HEK293 (cell line): ENCODE results near the gene POLR1G.

Source experiments
- CTCF ChIA-PET: fragments of 350-600 bp; formaldehyde crosslinking; extraction: SDS; loops from one replicate; lab custom pipeline; 2021; ENCODE audit warnings: antibody characterized with exemption; lab: Yijun Ruan, JAX
- POLR2A ChIA-PET: fragments of 300-600 bp; formaldehyde crosslinking; extraction: SDS; loops from one replicate; lab custom pipeline; 2020; ENCODE audit warnings: antibody characterized with exemption, inconsistent platforms; lab: Yijun Ruan, JAX
- H3K27ac ChIP-seq: fragments of 200-500 bp; sonication (Bioruptor generic); 2 replicates; pipeline ENCODE4 v1.5.1; 2014; ENCODE audit warnings: low read depth, low read length, control low read depth, inconsistent platforms; ENCODE audit errors: extremely low read depth
- H3K36me3 ChIP-seq, 2 experiments: fragments of 200-500 bp in 1 of 2; sonication (Bioruptor generic) in 1 of 2; 1 replicate in 1 of 2; 2 replicates in 1 of 2; pipeline ENCODE4 v1.5.1; 2014 to 2017; ENCODE audit warnings: inconsistent platforms in 2 of 2, low read length in 2 of 2; ENCODE audit not compliant: control insufficient read depth in 2 of 2, insufficient read depth in 1 of 2
- H3K4me1 ChIP-seq: fragments of 200-500 bp; sonication (Bioruptor generic); 2 replicates; pipeline ENCODE4 v1.5.1; 2014; ENCODE audit warnings: mild to moderate bottlenecking, low read length, inconsistent platforms; ENCODE audit not compliant: control insufficient read depth, insufficient read depth
- H3K4me3 ChIP-seq: 2 replicates; pipeline ENCODE4 v1.5.1; 2011; ENCODE audit warnings: low read depth, mild to moderate bottlenecking, control low read depth, low read length, moderate library complexity
- H3K9me3 ChIP-seq: fragments of 200-500 bp; sonication (Bioruptor generic); 2 replicates; pipeline ENCODE4 v1.5.1; 2014; ENCODE audit warnings: low read depth, low read length, inconsistent platforms; ENCODE audit not compliant: control insufficient read depth, insufficient read depth
- GLIS2 ChIP-seq: fragments of 450-650 bp; formaldehyde crosslinking; IDR thresholded peaks from 2 replicates; pipeline ENCODE4 v1.5.1; 2016; ENCODE audit warnings: missing biosample characterization, missing genetic modification characterization
- KLF8 ChIP-seq: fragments of 450-650 bp; formaldehyde crosslinking; IDR thresholded peaks from 2 replicates; pipeline ENCODE4 v1.5.1; 2016; ENCODE audit warnings: missing biosample characterization, missing genetic modification characterization
- PRDM10 ChIP-seq: fragments of 450-650 bp; formaldehyde crosslinking; IDR thresholded peaks from 2 replicates; pipeline ENCODE4 v1.5.1; 2016; ENCODE audit warnings: missing biosample characterization, missing genetic modification characterization
- SCRT2 ChIP-seq: fragments of 450-650 bp; formaldehyde crosslinking; IDR thresholded peaks from 2 replicates; pipeline ENCODE4 v1.5.1; 2016; ENCODE audit warnings: missing biosample characterization, missing genetic modification characterization
- ZBTB20 ChIP-seq: fragments of 450-650 bp; formaldehyde crosslinking; IDR thresholded peaks from 2 replicates; pipeline ENCODE4 v1.5.1; 2016; ENCODE audit warnings: missing biosample characterization, missing genetic modification characterization
- ZNF148 ChIP-seq: fragments of 450-650 bp; formaldehyde crosslinking; IDR thresholded peaks from 2 replicates; pipeline ENCODE4 v1.5.0; 2017; ENCODE audit warnings: missing biosample characterization, missing genetic modification characterization, borderline replicate concordance
- ZNF202 ChIP-seq: fragments of 450-650 bp; formaldehyde crosslinking; IDR thresholded peaks from 2 replicates; pipeline ENCODE4 v1.5.1; 2016; ENCODE audit warnings: missing biosample characterization, missing genetic modification characterization, borderline replicate concordance
- ZNF398 ChIP-seq: fragments of 450-650 bp; formaldehyde crosslinking; IDR thresholded peaks from 2 replicates; pipeline ENCODE4 v1.5.1; 2017; ENCODE audit warnings: missing biosample characterization, missing genetic modification characterization
- TF ChIP-seq, protein P1 (sequence below): fragments of 450-650 bp; formaldehyde crosslinking; IDR thresholded peaks from 2 replicates; pipeline ENCODE4 v1.5.1; 2016; ENCODE audit warnings: missing biosample characterization, missing genetic modification characterization

POLR1G gene

GRCh38 chr19:45439569-45440258 lies 33.3 kb downstream of the POLR1G start (continued):
- TF ChIP-seq PRDM10 (tag by site-specific recombination), result peak; percentile 75

DNA sequence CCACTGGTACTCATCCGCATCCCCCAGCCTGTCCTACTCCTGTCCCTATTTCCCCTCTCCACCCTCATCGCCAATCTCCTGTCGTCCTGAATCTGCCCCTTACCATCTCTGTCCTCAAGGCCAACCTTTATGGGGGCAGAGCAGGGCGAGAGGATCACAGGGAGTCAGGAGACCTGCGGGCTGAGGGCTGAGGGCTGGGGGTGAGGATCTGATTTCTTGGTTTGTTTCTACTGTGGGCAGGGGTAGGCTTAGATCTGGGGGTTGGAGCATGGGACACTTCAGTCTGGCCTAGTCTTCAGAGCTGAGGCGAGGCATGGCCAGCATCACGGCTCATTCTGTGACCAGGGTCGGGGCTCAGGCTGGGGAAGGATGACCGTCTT lies 33.8 kb downstream of the POLR1G start:
- TF ChIP-seq ZNF202 (no peak), SCRT2 (tag by site-specific recombination) (no peak), ZNF148 (no peak), GLIS2 (tag by site-specific recombination) (peak; percentile 12; the same call in 1 of the 2 replicates), ZBTB20 (tag by site-specific recombination) (no peak), ZNF398 (tag by site-specific recombination) (0 out of 2 replicates have a peak, but pooled peaks have one; percentile 1), KLF8 (tag by site-specific recombination) (no peak)
- TF ChIP-seq, protein P1, sequence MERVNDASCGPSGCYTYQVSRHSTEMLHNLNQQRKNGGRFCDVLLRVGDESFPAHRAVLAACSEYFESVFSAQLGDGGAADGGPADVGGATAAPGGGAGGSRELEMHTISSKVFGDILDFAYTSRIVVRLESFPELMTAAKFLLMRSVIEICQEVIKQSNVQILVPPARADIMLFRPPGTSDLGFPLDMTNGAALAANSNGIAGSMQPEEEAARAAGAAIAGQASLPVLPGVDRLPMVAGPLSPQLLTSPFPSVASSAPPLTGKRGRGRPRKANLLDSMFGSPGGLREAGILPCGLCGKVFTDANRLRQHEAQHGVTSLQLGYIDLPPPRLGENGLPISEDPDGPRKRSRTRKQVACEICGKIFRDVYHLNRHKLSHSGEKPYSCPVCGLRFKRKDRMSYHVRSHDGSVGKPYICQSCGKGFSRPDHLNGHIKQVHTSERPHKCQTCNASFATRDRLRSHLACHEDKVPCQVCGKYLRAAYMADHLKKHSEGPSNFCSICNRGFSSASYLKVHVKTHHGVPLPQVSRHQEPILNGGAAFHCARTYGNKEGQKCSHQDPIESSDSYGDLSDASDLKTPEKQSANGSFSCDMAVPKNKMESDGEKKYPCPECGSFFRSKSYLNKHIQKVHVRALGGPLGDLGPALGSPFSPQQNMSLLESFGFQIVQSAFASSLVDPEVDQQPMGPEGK (tag by site-specific recombination), result 0 out of 2 replicates have a peak, but pooled peaks have one; percentile 39
- Histone ChIP-seq H3K4me3 (peak overlapping the region; percentile 54), H3K27ac (no peak overlapping the region; the same call in 1 of the 2 replicates), H3K36me3 (no peaks in the 10 kb centered on the region), H3K4me1 (0 out of 2 replicates have a peak, but pooled peaks cover 4% of the 10 kb centered on the region), H3K9me3 (no peaks in the 10 kb centered on the region)
- ChIA-PET CTCF (interaction anchor here (0.6 to 5.9 kb wide), 25 partner anchors 9 to 687 kb away, joined by 3 to 295 read pairs (median 9); partner anchors contain the start of genes FOSB and PPP1R13L), POLR2A (interaction anchor here (0.7 to 1.6 kb wide), 8 partner anchors 14 to 201 kb away, joined by 3 to 41 read pairs (median 7); partner anchors contain the start of gene FOSB)
